Cardiac septum (tissue), 1 donor: ENCODE data around the gene PAFAH1B2. TPM values are rescaled to one million over a fixed set of nuclear protein-coding genes. Genes with fewer than 3 reads are reported as not detected.

Source experiments
- total RNA-seq: library from RNA; stranded (reverse); fragmentation: NEBNext Ultra II Directional; extraction: Animal tissue kit (Norgen Biotek cat#: 25700); gene quantifications from one replicate; pipeline ENCODE4 v1.2.1, GENCODE V29; 2021
- donor health status: DM: no; HTN: no; CAD: no.

The PAFAH1B2 gene
- total RNA-seq, 1 donor from 2014 or later, result 68.9 TPM

Other genes with a start within 250 kb of the PAFAH1B2 start
- gene SIK3, start 45.9 kb upstream of the PAFAH1B2 start, total RNA-seq, result 47.4 TPM
- 25.3 TPM for gene SIDT2, start 34.5 kb downstream of the PAFAH1B2 start, total RNA-seq
- gene TAGLN, start 55.1 kb downstream of the PAFAH1B2 start, total RNA-seq, result 317 TPM
- 45.5 TPM for gene PCSK7, start 87.8 kb downstream of the PAFAH1B2 start, total RNA-seq
- gene RNF214, start 88.4 kb downstream of the PAFAH1B2 start, total RNA-seq, result 27.6 TPM
- gene BACE1-AS, start 147.1 kb downstream of the PAFAH1B2 start, total RNA-seq, result 9.2 TPM
- 15.7 TPM for gene BACE1, start 172.0 kb downstream of the PAFAH1B2 start, total RNA-seq
- 9.9 TPM for gene CEP164, start 183.6 kb downstream of the PAFAH1B2 start, total RNA-seq